NCI-H2227 treated with DMSO at 0.1 percent for 48 hours (cell line): ENCODE data around the gene SH3BGRL2.

ENCODE experiments used
- DNase-seq: peaks from one replicate; lab custom pipeline; 2025; lab: John Stamatoyannopoulos, UW

The SH3BGRL2 gene

DNA sequence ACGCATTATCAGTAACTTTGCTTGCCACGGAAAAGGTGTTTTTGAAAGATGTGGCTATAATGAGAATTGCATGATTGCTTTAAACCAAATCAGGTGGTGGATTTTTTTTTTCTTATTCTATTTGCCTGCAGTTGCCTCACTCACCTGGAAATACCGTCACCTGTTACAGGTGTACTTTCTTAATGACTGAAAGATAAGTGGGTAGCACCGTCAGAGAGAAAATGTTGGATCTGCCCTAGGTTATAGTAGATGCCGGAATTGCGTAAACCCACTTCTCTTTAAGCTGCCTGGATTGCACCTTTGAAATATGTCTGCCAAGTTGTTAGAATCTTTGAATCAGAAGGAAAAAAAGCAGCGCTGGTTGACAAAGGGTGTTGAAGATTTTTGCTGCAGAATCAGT, 68.5 kb downstream of the SH3BGRL2 start:
- no peak for DNase-seq

DNA sequence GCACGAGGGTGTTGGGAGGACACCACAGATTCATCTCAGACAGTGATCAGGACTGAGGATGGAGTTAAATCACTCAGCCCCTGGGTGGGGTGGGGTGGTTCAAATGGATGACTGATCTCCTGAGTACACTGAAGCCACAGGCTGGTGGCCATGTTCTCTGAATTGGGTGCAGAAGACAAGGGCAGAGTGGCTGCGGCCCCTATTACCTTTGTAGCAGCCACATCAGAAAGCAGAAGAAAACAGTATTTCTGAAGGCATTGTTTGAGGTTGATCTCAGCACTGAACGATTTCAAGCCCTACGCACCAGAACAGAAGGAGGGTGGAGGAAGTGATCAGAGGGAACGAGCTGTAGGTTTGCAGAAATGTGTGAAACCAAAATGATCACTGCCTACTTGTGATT, 71.6 kb downstream of the SH3BGRL2 start:
- no peak for DNase-seq

- no peak for DNase-seq
Observed at GRCh38 chr6:79704200-79704599, 73.1 kb downstream of the SH3BGRL2 start.

GRCh38 chr6:79705456-79705995, 74.4 kb downstream of the SH3BGRL2 start:
- DNase-seq = no peak

DNA sequence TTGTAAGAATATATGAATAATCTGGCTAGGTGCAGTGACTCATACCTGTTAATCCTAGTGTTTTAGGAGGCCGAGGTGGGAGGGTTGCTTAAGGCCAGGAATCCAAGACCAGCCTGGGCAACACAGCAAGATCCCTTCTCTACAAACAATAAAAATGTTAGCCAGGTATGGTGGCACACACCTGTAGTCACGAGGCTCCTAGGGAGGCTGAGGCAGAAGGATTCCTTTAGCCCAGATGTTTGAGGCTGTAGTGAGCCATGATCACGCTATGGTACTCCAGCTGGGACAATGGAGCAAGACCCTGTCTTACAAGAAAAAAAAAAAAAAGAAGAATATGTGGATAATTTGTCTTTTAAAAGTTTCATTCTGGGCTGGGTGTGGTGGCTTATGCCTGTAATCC, 75.4 kb downstream of the SH3BGRL2 start:
- DNase-seq = no peak

DNA sequence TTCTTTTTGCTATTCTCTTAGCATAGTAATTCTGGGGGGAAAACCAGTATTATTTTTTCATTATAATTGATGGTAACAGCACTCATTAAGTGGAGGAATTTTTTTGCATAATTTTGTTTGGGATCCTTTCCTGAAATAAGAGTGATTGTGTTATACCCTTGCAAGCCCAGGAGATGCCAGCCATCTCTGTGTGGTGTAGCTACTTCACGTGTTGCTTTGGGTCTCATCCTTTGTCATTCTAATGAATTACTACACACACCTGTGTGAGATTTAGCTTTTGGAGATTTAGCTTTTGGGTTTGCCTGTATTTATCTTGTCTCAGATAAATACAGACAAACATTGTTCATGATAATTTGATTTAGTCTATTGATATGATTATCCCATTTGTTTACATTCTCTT, 76.5 kb downstream of the SH3BGRL2 start:
- DNase-seq = no peak

- no peak for DNase-seq
Observed at GRCh38 chr6:79708095-79708791, 77.1 kb downstream of the SH3BGRL2 start.

DNA sequence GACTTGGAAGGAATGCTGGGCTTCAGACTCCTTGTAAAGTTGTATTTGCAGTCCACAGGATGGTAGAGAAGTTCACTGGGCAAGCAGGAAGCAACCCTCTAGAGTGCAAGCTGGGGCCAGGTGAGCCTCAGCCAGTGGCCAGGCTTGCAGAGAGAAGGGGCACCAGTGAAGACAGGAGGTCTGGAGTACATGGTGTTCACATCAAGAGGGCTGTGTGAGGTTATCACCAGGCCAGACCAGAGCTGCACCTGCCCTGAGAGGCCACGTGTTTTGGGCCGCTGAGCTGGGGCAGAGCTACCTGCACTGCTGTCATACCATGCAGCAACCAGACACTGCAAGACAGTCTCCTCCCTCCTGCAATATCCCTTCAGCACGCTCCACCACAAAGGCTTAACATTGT, 79.0 kb downstream of the SH3BGRL2 start:
- DNase-seq = no peak

- no peak for DNase-seq
Observed at GRCh38 chr6:79711167-79711566, 80.0 kb downstream of the SH3BGRL2 start.

GRCh38 chr6:79712144-79712543, 81.0 kb downstream of the SH3BGRL2 start:
- no peak for DNase-seq

GRCh38 chr6:79712616-79713135, 81.5 kb downstream of the SH3BGRL2 start:
- DNase-seq = no peak

DNA sequence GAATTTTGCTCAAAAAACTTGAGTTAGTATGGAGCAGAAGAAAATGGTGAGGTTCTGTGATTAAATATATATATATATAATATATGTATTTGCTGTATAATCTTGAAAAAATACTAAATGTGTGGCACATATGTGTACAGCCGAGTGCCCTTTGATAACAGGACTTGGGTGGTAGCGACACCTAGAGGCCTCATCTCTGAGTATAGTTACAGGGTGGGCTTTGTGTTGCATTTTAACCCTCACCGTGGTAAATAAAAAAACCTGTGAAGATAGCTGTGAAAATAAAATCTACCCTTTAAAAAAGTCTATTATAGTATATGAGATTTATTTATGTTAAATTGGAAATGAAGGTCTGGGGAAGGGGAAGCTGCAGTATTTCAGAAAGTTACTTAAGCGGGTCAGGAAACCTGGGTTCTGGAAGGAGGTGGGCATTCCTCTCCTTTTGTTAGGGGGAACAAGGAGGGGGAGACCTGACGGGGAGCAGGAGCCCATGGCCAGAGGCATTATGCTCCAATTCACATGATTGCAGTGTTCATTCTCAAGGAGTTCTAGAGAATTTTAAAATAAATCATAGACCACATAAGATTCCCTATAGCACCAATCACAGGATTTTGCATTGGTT, 82.7 kb downstream of the SH3BGRL2 start:
- DNase-seq = peak; percentile 51

DNA sequence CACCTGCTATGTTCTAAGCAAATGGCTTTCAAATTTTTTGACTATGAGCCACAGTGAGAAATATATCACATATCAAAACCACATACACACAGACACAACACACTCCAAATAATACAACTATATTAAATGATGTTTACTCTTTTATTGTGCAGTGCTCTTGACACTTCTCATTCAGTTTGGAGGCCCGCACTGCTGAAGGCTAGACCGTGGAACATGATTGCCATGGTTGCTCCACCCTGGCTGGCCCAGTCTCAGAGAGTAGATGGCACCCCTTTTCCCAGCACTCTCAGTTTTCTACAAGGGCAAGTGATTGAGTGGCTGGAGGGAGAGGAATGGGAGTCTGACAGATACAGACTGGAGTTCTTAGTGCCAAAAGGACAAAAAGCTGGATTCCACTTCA, 86.9 kb downstream of the SH3BGRL2 start:
- no peak for DNase-seq

- no peak for DNase-seq
Observed at GRCh38 chr6:79718509-79719247, 87.5 kb downstream of the SH3BGRL2 start.

- DNase-seq = no peak
Observed at GRCh38 chr6:79719248-79719960, 88.3 kb downstream of the SH3BGRL2 start.

- no peak for DNase-seq
Observed at GRCh38 chr6:79724816-79725215, 93.7 kb downstream of the SH3BGRL2 start.

GRCh38 chr6:79731471-79731870, 100.3 kb downstream of the SH3BGRL2 start:
- no peak for DNase-seq

DNA sequence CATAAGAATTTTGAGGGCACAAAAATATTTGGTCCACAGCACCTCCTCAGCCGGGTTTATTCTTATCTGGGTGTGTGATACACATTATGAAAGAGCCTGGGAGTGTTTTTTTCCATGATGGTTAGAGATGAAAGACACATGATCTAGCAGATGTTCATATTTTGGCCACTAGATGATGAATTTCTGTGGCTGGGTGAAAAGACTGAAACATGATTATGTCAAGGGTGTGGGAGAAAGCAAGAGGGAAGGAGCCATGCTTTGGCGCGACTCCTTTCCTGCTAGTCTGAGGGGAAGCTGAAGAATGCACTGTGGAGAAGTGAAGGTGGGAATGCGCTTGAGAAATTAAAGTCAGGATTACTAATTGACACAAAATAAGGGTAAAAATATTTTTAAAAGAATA, 102.3 kb downstream of the SH3BGRL2 start:
- no peak for DNase-seq

- DNase-seq = no peak
Observed at GRCh38 chr6:79734374-79734773, 103.2 kb downstream of the SH3BGRL2 start.

- no peak for DNase-seq
Observed at GRCh38 chr6:79735183-79735582, 104.1 kb downstream of the SH3BGRL2 start.

GRCh38 chr6:79737172-79737571, 106.0 kb downstream of the SH3BGRL2 start:
- no peak for DNase-seq

DNA sequence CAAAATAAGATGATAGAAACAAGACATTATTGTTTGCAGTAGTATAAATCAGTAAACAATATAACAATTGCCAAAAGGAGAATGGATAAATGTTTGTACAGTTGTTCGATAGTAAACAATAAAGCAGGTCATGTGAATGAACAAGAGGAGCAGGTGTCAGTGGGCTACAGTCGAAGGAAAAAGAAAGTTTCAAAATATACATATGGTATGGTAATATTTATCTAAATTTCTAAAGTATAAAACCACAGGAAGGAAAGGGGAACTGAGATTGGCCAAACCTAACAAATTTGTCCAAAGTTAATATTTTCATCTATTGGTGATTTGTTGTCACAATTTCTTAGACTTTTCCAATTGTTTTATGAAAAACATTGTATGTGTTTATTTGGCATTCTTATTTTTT, 110.9 kb downstream of the SH3BGRL2 start:
- no peak for DNase-seq
